ENCODE results near the gene ADAM23.

- TF ChIP-seq CTCF (IDR thresholded peaks at IDR 0.05; ENCODE audit: borderline replicate concordance, extremely low read depth, low read length, poor library complexity, severe bottlenecking) (no peak), EZH2 (IDR thresholded peaks at IDR 0.05; ENCODE audit: borderline replicate concordance, low read depth, low read length, severe bottlenecking) (no peak)
These were observed 154.4 kb downstream of the ADAM23 start for GRCh38 chr2:206597717-206598218.

Data from DND-41 (cell line).